OCI-LY1 (cell line): ENCODE measurements around the gene GSK3B.

Source experiments
- CTCF ChIP-seq: fragments of 200-600 bp; sonication (generic), shearing (Covaris generic); IDR thresholded peaks from 2 replicates; pipeline ENCODE4 v1.5.1; 2017; ENCODE audit warnings: mild to moderate bottlenecking, antibody characterized with exemption, low read length, moderate library complexity, mixed read lengths
- EZH2 ChIP-seq: fragments of 200-600 bp; sonication (generic), shearing (Covaris generic); IDR thresholded peaks from 2 replicates; pipeline ENCODE4 v1.8.0; 2017; ENCODE audit warnings: borderline replicate concordance, mixed run types, mild to moderate bottlenecking, antibody characterized with exemption, low read length, moderate library complexity, mixed read lengths

- TF ChIP-seq CTCF = no peak
- TF ChIP-seq EZH2 = no peak
Measured at GRCh38 chr3:120027226-120027625, 67.0 kb downstream of the GSK3B start.
